Parathyroid adenoma (tissue), 2 donors: Measurements from ENCODE around the gene SOWAHC.

Experiments used
- H2AFZ ChIP-seq: fragments of 300-600 bp; sonication (generic); one replicate; pipeline ENCODE4 v1.7.0; 2017; ENCODE audit warnings: antibody characterized with exemption, mild to moderate bottlenecking
- H3K27ac ChIP-seq: fragments of 300-600 bp; sonication (generic); one replicate; pipeline ENCODE4 v1.7.0; 2017
- H3K27me3 ChIP-seq: fragments of 300-600 bp; sonication (generic); one replicate; pipeline ENCODE4 v1.7.0; 2017; ENCODE audit warnings: low read length; ENCODE audit not compliant: control insufficient read depth, insufficient read depth
- H3K36me3 ChIP-seq: fragments of 300-600 bp; sonication (generic); one replicate; pipeline ENCODE4 v1.7.0; 2017; ENCODE audit warnings: low read length; ENCODE audit not compliant: control insufficient read depth, insufficient read depth
- H3K4me1 ChIP-seq: fragments of 300-600 bp; sonication (generic); one replicate; pipeline ENCODE4 v1.7.0; 2017; ENCODE audit warnings: control low read depth
- H3K4me2 ChIP-seq: fragments of 300-600 bp; sonication (generic); one replicate; pipeline ENCODE4 v1.7.0; 2017; ENCODE audit warnings: low read length
- H3K4me3 ChIP-seq: fragments of 300-600 bp; sonication (generic); one replicate; pipeline ENCODE4 v1.7.0; 2017; ENCODE audit warnings: low read depth, low read length
- H3K79me2 ChIP-seq: fragments of 300-600 bp; sonication (generic); one replicate; pipeline ENCODE4 v1.7.0; 2017; ENCODE audit warnings: control low read depth
- H3K9ac ChIP-seq: fragments of 300-600 bp; sonication (generic); one replicate; pipeline ENCODE4 v1.7.0; 2017; ENCODE audit warnings: mild to moderate bottlenecking
- H3K9me3 ChIP-seq: fragments of 300-600 bp; sonication (generic); one replicate; pipeline ENCODE4 v1.7.0; 2017; ENCODE audit warnings: low read length; ENCODE audit not compliant: control insufficient read depth
- CTCF ChIP-seq: fragments of 300-600 bp; sonication (generic); IDR thresholded peaks from one replicate; pipeline ENCODE4 v1.7.0; 2017; ENCODE audit warnings: antibody characterized with exemption, mild to moderate bottlenecking
- donor health status: primary hyperparathyroidism.

The SOWAHC gene

GRCh38 chr2:109648041-109648527 lies 33.9 kb downstream of the SOWAHC start:
- Histone ChIP-seq H2AFZ (no peak overlapping the region), H3K36me3 (no peaks in the 10 kb centered on the region), H3K9ac (no peak overlapping the region), H3K9me3 (no peaks in the 10 kb centered on the region), H3K79me2 (no peaks in the 10 kb centered on the region), H3K4me1 (no peaks in the 10 kb centered on the region), H3K27ac (no peak overlapping the region), H3K4me2 (no peak overlapping the region), H3K27me3 (no peaks in the 10 kb centered on the region), H3K4me3 (no peak overlapping the region)
- TF ChIP-seq CTCF = no peak

GRCh38 chr2:109649736-109650695 lies 35.9 kb downstream of the SOWAHC start:
- Histone ChIP-seq H3K4me1 (no peaks in the 10 kb centered on the region), H2AFZ (no peak overlapping the region), H3K9me3 (no peaks in the 10 kb centered on the region), H3K4me3 (no peak overlapping the region), H3K79me2 (no peaks in the 10 kb centered on the region), H3K9ac (no peak overlapping the region), H3K36me3 (no peaks in the 10 kb centered on the region), H3K4me2 (no peak overlapping the region), H3K27ac (no peak overlapping the region), H3K27me3 (no peaks in the 10 kb centered on the region)
- TF ChIP-seq CTCF = no peak

GRCh38 chr2:109654326-109655050 lies 40.3 kb downstream of the SOWAHC start:
- no peak for TF ChIP-seq CTCF
- no peak overlapping the region for H3K27ac ChIP-seq
- H3K9ac ChIP-seq = no peak overlapping the region
- H3K4me2 ChIP-seq = no peak overlapping the region
- H2AFZ ChIP-seq = no peak overlapping the region
- H3K4me3 ChIP-seq = no peak overlapping the region
- no peaks in the 10 kb centered on the region for H3K79me2 ChIP-seq
- H3K9me3 ChIP-seq = no peaks in the 10 kb centered on the region
- no peaks in the 10 kb centered on the region for H3K36me3 ChIP-seq
- no peaks in the 10 kb centered on the region for H3K27me3 ChIP-seq
- H3K4me1 ChIP-seq = no peaks in the 10 kb centered on the region

GRCh38 chr2:109655287-109655686 lies 41.1 kb downstream of the SOWAHC start:
- Histone ChIP-seq H3K9me3 (no peaks in the 10 kb centered on the region), H3K79me2 (no peaks in the 10 kb centered on the region), H3K27ac (no peak overlapping the region), H3K9ac (no peak overlapping the region), H3K4me2 (no peak overlapping the region), H3K4me1 (no peaks in the 10 kb centered on the region), H2AFZ (no peak overlapping the region), H3K4me3 (no peak overlapping the region), H3K36me3 (no peaks in the 10 kb centered on the region), H3K27me3 (no peaks in the 10 kb centered on the region)
- no peak for TF ChIP-seq CTCF
